Measurements from ENCODE around the gene NRP2. TPM values are rescaled to one million over a fixed set of nuclear protein-coding genes. Genes with fewer than 3 reads are reported as not detected.

The NRP2 gene
- total and polyA plus RNA-seq, 10 donors: 3.1 to 49.9 (median 26.2) TPM

- intact Hi-C loops (cut with DNase I; ENCODE audit: low total_unique reads): no loop called here
- H3K36me3 ChIP-seq: peaks cover 0 to 18% (median 2%) of the 10 kb centered on the region in 6 donors
- no peak overlapping the region for H3K27ac ChIP-seq
- H3K27me3 ChIP-seq (replicated peaks in 1 of 7): peaks cover 0 to 22% (median 0%) of the 10 kb centered on the region in 7 donors
- 45 to 65% (median 59%) methylated on average over 21 of the region's 21 CpGs for WGBS, 5 donors
- TF ChIP-seq POLR2A (IDR thresholded peaks at IDR 0.05) (no peak), POLR2AphosphoS5 (IDR thresholded peaks at IDR 0.05) (peak in 2 of 3 donors; percentile 22 to 55), CTCF (IDR thresholded peaks at IDR 0.05 in 8 of 11, conservative IDR thresholded peaks at IDR 0.05 in 3 of 11) (peak in 3 of 11 experiments; percentile 11 to 36 (median 20))
- no peaks in the 10 kb centered on the region for H3K9me3 ChIP-seq
- no peak overlapping the region for H3K4me3 ChIP-seq
- H3K4me1 ChIP-seq: peaks cover 0 to 21% (median 5%) of the 10 kb centered on the region in 6 donors
- no peak for DNase-seq
Observed at GRCh38 chr2:205763708-205764211, 81.5 kb downstream of the NRP2 start.

GRCh38 chr2:205764270-205764746 lies 82.0 kb downstream of the NRP2 start:
- Histone ChIP-seq H3K9me3 (no peaks in the 10 kb centered on the region), H3K27ac (no peak overlapping the region), H3K36me3 (peaks cover 0 to 18% (median 3%) of the 10 kb centered on the region in 6 donors), H3K4me1 (peaks cover 0 to 21% (median 5%) of the 10 kb centered on the region in 6 donors), H3K27me3 (replicated peaks in 1 of 7) (peaks cover 0 to 22% (median 0%) of the 10 kb centered on the region in 7 donors), H3K4me3 (no peak overlapping the region)
- 41 to 68% (median 62%) methylated on average over 6 to 8 of the region's 8 CpGs for WGBS, 5 donors
- intact Hi-C loops (cut with DNase I; ENCODE audit: low total_unique reads): no loop called here
- TF ChIP-seq CTCF (IDR thresholded peaks at IDR 0.05 in 8 of 11, conservative IDR thresholded peaks at IDR 0.05 in 3 of 11) (no peak), POLR2A (IDR thresholded peaks at IDR 0.05) (no peak), POLR2AphosphoS5 (IDR thresholded peaks at IDR 0.05) (no peak)
- no peak for DNase-seq

- Histone ChIP-seq H3K9me3 (no peaks in the 10 kb centered on the region), H3K4me1 (peaks cover 0 to 21% (median 5%) of the 10 kb centered on the region in 6 donors), H3K36me3 (peaks cover 0 to 18% (median 3%) of the 10 kb centered on the region in 6 donors), H3K4me3 (no peak overlapping the region), H3K27me3 (replicated peaks in 1 of 7) (peaks cover 0 to 24% (median 0%) of the 10 kb centered on the region in 7 donors), H3K27ac (no peak overlapping the region)
- TF ChIP-seq POLR2A (IDR thresholded peaks at IDR 0.05) (no peak), CTCF (IDR thresholded peaks at IDR 0.05 in 8 of 11, conservative IDR thresholded peaks at IDR 0.05 in 3 of 11) (no peak)
- intact Hi-C loops (cut with DNase I; ENCODE audit: low total_unique reads): no loop called here
- WGBS, 5 donors: 90 to 95% (median 93%) methylated on average over 8 of the region's 8 CpGs
- DNase-seq: no peak
Observed at GRCh38 chr2:205765151-205765550, 82.8 kb downstream of the NRP2 start.

GRCh38 chr2:205766779-205767359 lies 84.6 kb downstream of the NRP2 start:
- 11 to 22% (median 18%) methylated on average over 9 of the region's 9 CpGs for WGBS, 5 donors
- Histone ChIP-seq H3K36me3 (peaks cover 0 to 18% (median 3%) of the 10 kb centered on the region in 6 donors), H3K9me3 (no peaks in the 10 kb centered on the region), H3K4me3 (no peak overlapping the region), H3K4me1 (peaks cover 0 to 21% (median 5%) of the 10 kb centered on the region in 6 donors), H3K27me3 (replicated peaks in 1 of 7) (peaks cover 0 to 29% (median 0%) of the 10 kb centered on the region in 7 donors), H3K27ac (no peak overlapping the region)
- intact Hi-C loops (cut with DNase I; ENCODE audit: low total_unique reads): no loop called here
- TF ChIP-seq POLR2AphosphoS5 (IDR thresholded peaks at IDR 0.05) (no peak), CTCF (IDR thresholded peaks at IDR 0.05 in 8 of 11, conservative IDR thresholded peaks at IDR 0.05 in 3 of 11) (peak; percentile 36 to 82 (median 69)), POLR2A (IDR thresholded peaks at IDR 0.05) (no peak)
- DNase-seq: no peak
